Keratinocyte (primary cell): ENCODE measurements around the gene PRR3. TPM values are rescaled to one million over a fixed set of nuclear protein-coding genes. Genes with fewer than 3 reads are reported as not detected.

Experiments
- DNase-seq: peaks from one replicate; pipeline ENCODE4 v3.0.0-alpha.2; 2011; ENCODE audit warnings: low read depth, missing footprints, low spot score
- FAIRE-seq: peaks from 2 replicates; lab custom pipeline; 2011; peaks lifted over from hg19 to GRCh38; lab: Jason Lieb, UNC
- H2AFZ ChIP-seq: 2 replicates; pipeline ENCODE4 v1.6.0; 2012; ENCODE audit warnings: low read length, control low read depth, inconsistent platforms; ENCODE audit not compliant: control insufficient read depth
- H3K27ac ChIP-seq: 2 replicates; pipeline ENCODE4 v1.5.1; 2011; ENCODE audit warnings: low read length; ENCODE audit not compliant: control insufficient read depth, insufficient read depth
- H3K27me3 ChIP-seq: 3 replicates; pipeline ENCODE4 v1.6.0; 2011; ENCODE audit warnings: low read length; ENCODE audit not compliant: control insufficient read depth, insufficient read depth; ENCODE audit errors: extremely low read depth
- H3K36me3 ChIP-seq, 2 experiments: 2 replicates in 1 of 2; 3 replicates in 1 of 2; pipeline ENCODE4 v1.5.1; 2011; ENCODE audit warnings: low read length in 2 of 2, mild to moderate bottlenecking in 1 of 2; ENCODE audit not compliant: control insufficient read depth in 2 of 2, insufficient read depth in 2 of 2; ENCODE audit errors: extremely low read depth in 1 of 2
- H3K4me1 ChIP-seq: 3 replicates; pipeline ENCODE4 v1.5.1; 2011; ENCODE audit warnings: low read length; ENCODE audit not compliant: control insufficient read depth, insufficient read depth; ENCODE audit errors: extremely low read depth
- H3K4me2 ChIP-seq: 3 replicates; pipeline ENCODE4 v1.6.0; 2011; ENCODE audit warnings: low read depth, low read length; ENCODE audit not compliant: control insufficient read depth, insufficient read depth; ENCODE audit errors: extremely low read depth
- H3K4me3 ChIP-seq, 3 experiments: fragments of 200-600 bp in 1 of 3; sonication (generic) in 1 of 3; 2 replicates in 2 of 3; 3 replicates in 1 of 3; pipeline ENCODE4 v1.5.1; 2011 to 2016; ENCODE audit warnings: low read length in 3 of 3, mild to moderate bottlenecking in 3 of 3, control low read depth in 2 of 3, inconsistent platforms in 1 of 3, low read depth in 1 of 3, mixed read lengths in 1 of 3, mixed run types in 1 of 3, moderate library complexity in 1 of 3; ENCODE audit not compliant: control insufficient read depth in 2 of 3, insufficient read depth in 2 of 3; ENCODE audit errors: extremely low read depth in 1 of 3
- H3K79me2 ChIP-seq: 2 replicates; pipeline ENCODE4 v1.6.0; 2012; ENCODE audit warnings: low read length; ENCODE audit not compliant: control insufficient read depth, insufficient read depth
- H3K9ac ChIP-seq: 3 replicates; pipeline ENCODE4 v1.6.0; 2011; ENCODE audit warnings: low read length; ENCODE audit not compliant: control insufficient read depth, insufficient read depth; ENCODE audit errors: extremely low read depth
- H3K9me1 ChIP-seq: 3 replicates; pipeline ENCODE4 v1.6.0; 2011; ENCODE audit warnings: low read length; ENCODE audit not compliant: control insufficient read depth, insufficient read depth; ENCODE audit errors: extremely low read depth
- H3K9me3 ChIP-seq: 2 replicates; pipeline ENCODE4 v1.5.1; 2012; ENCODE audit warnings: low read depth, low read length; ENCODE audit not compliant: control insufficient read depth
- H4K20me1 ChIP-seq: 3 replicates; pipeline ENCODE4 v1.6.0; 2011; ENCODE audit warnings: low read length; ENCODE audit not compliant: control insufficient read depth, insufficient read depth; ENCODE audit errors: extremely low read depth
- EZH2 ChIP-seq: IDR thresholded peaks from one replicate; pipeline ENCODE4 v1.6.1; 2012; ENCODE audit warnings: inconsistent platforms, mild to moderate bottlenecking, low read length, moderate library complexity
- dilution Hi-C: fragments of 300-500 bp; cut with MboI; formaldehyde crosslinking; loops from one replicate; pipeline ENCODE4 v1.7.0; 2020; ENCODE audit warnings: low sequenced_read_pairs; ENCODE audit not compliant: extremely low pct_ligation_motif_present
- polyA plus RNA-seq, 5 experiments: library from polyadenylated mRNA; depleted of rRNA in 3 of 5; stranded (reverse) in 3 of 5; stranded (forward) in 1 of 5; unstranded in 1 of 5; fragments of >200 nt; gene quantifications; 1 replicate in 1 of 5; 2 replicates in 3 of 5; 3 replicates in 1 of 5; pipeline versions ENCODE4 v1.2.1 to v1.2.3, GENCODE V29; 2011 to 2012; ENCODE audit warnings: missing spikeins in 2 of 5, low read depth in 1 of 5, low replicate concordance in 1 of 5
- TF ChIP-seq, protein P1 (sequence below), 3 experiments: IDR thresholded peaks in 1 of 3; conservative IDR thresholded peaks in 1 of 3; optimal IDR thresholded peaks in 1 of 3; 2 replicates in 2 of 3; 3 replicates in 1 of 3; pipeline versions ENCODE3 to v1.5.1; 2011; ENCODE audit warnings: low read length in 3 of 3, mild to moderate bottlenecking in 3 of 3, moderate library complexity in 2 of 3, control low read depth in 1 of 3, inconsistent platforms in 1 of 3; ENCODE audit not compliant: insufficient read depth in 2 of 3; ENCODE audit errors: extremely low read depth in 1 of 3

The PRR3 gene
- polyA plus RNA-seq, 1 donor (not counting 4 experiments of a cell fraction or from before 2014, with no cell fraction given): 6.1 TPM

DNA sequence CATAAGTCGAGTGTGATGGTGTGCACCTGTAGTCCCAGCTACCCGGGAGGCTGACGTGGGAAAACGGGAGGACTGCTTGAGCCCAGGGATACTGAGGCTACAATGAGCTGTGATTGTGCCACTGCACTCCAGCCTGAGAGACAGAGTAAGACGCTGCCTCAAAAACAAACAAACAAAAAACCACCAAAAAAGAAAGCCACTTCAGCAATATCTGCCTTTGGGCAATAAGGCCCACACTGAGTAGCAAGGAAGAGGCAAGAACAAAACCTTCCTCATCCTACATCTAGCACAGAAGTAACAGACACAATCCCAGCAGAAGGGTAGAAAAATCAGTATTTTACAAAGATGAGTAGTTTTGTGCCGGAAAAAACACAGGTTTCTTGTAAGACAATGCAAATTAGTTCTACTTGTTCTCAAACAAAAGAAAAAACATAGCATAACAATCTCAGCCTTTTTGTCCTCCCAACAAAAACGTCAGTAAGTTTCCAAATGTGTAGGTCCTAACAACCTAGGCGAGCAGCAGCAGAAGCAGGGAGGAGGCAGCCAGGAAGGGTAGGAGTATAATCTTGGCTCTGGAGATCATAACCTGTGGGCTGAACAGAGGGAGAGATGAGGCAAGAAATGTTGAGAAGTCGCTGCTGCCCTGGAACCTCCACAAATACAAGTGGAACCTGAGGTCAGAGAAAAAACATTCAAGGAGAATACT is 54.2 kb downstream of the PRR3 start:
- peaks cover 8% of the 10 kb centered on the region for H4K20me1 ChIP-seq
- TF ChIP-seq, protein P1, sequence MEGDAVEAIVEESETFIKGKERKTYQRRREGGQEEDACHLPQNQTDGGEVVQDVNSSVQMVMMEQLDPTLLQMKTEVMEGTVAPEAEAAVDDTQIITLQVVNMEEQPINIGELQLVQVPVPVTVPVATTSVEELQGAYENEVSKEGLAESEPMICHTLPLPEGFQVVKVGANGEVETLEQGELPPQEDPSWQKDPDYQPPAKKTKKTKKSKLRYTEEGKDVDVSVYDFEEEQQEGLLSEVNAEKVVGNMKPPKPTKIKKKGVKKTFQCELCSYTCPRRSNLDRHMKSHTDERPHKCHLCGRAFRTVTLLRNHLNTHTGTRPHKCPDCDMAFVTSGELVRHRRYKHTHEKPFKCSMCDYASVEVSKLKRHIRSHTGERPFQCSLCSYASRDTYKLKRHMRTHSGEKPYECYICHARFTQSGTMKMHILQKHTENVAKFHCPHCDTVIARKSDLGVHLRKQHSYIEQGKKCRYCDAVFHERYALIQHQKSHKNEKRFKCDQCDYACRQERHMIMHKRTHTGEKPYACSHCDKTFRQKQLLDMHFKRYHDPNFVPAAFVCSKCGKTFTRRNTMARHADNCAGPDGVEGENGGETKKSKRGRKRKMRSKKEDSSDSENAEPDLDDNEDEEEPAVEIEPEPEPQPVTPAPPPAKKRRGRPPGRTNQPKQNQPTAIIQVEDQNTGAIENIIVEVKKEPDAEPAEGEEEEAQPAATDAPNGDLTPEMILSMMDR (optimal IDR thresholded peaks at IDR 0.05 in 1 of 3, IDR thresholded peaks at IDR 0.05 in 1 of 3, conservative IDR thresholded peaks at IDR 0.05 in 1 of 3; ENCODE audit: extremely low read depth in 1 of 3, insufficient read depth in 2 of 3, low read length in 3 of 3): no peak
- TF ChIP-seq EZH2: no peak
- peaks cover 15 to 42% of the 10 kb centered on the region in 2 experiments for H3K36me3 ChIP-seq
- H3K4me3 ChIP-seq: no peak overlapping the region
- H2AFZ ChIP-seq: no peak overlapping the region
- no peaks in the 10 kb centered on the region for H3K9me3 ChIP-seq
- no peak overlapping the region for H3K9ac ChIP-seq
- H3K27me3 ChIP-seq: no peaks in the 10 kb centered on the region
- H3K9me1 ChIP-seq: peaks cover 3% of the 10 kb centered on the region
- peaks cover 24% of the 10 kb centered on the region for H3K4me1 ChIP-seq
- FAIRE-seq (no peak), DNase-seq (no peak)
- dilution Hi-C loops: no loop called here
- H3K79me2 ChIP-seq: peaks cover 30% of the 10 kb centered on the region
- no peak overlapping the region for H3K27ac ChIP-seq
- no peak overlapping the region for H3K4me2 ChIP-seq

- Histone ChIP-seq H3K4me3 (no peak overlapping the region), H3K4me1 (peaks cover 24% of the 10 kb centered on the region), H3K36me3 (peaks cover 15 to 41% of the 10 kb centered on the region in 2 experiments), H3K27me3 (no peaks in the 10 kb centered on the region), H3K9me1 (peaks cover 3% of the 10 kb centered on the region), H2AFZ (no peak overlapping the region), H3K27ac (no peak overlapping the region), H3K9me3 (no peaks in the 10 kb centered on the region), H3K9ac (no peak overlapping the region), H3K4me2 (no peak overlapping the region), H4K20me1 (peaks cover 8% of the 10 kb centered on the region), H3K79me2 (peaks cover 35% of the 10 kb centered on the region)
- FAIRE-seq (no peak), DNase-seq (no peak)
- TF ChIP-seq, protein P1 (optimal IDR thresholded peaks at IDR 0.05 in 1 of 3, IDR thresholded peaks at IDR 0.05 in 1 of 3, conservative IDR thresholded peaks at IDR 0.05 in 1 of 3; ENCODE audit: extremely low read depth in 1 of 3, insufficient read depth in 2 of 3, low read length in 3 of 3): no peak
- TF ChIP-seq EZH2: no peak
- dilution Hi-C loops: no loop called here
Measured at GRCh38 chr6:30611856-30612194, 54.7 kb downstream of the PRR3 start.
